Activated CD4-positive, alpha-beta T cell treated with anti-CD3 and anti-CD28 coated beads, Interleukin-2, amount 10 ng/mL, durations not matched to agents 24 days and 14 days (primary cell): ENCODE results near the gene TRIM27. TPM values are rescaled to one million over a fixed set of nuclear protein-coding genes. Genes with fewer than 3 reads are reported as not detected.

Source experiments
- DNase-seq: peaks from one replicate; pipeline ENCODE4 v3.0.0; 2022
- H3K27ac Mint-ChIP-seq: one replicate; pipeline ENCODE4 v1.8.0; 2022; ENCODE audit warnings: mild to moderate bottlenecking, mixed read lengths
- H3K27me3 Mint-ChIP-seq: one replicate; pipeline ENCODE4 v1.8.0; 2022; ENCODE audit warnings: mixed read lengths
- H3K36me3 Mint-ChIP-seq: one replicate; pipeline ENCODE4 v1.8.0; 2022; ENCODE audit warnings: low read depth, mild to moderate bottlenecking, mixed read lengths
- H3K4me1 Mint-ChIP-seq: one replicate; pipeline ENCODE4 v1.8.0; 2021; ENCODE audit warnings: mixed read lengths
- H3K4me3 Mint-ChIP-seq: one replicate; pipeline ENCODE4 v1.8.0; 2022; ENCODE audit warnings: mild to moderate bottlenecking, moderate library complexity, mixed read lengths
- H3K9me3 Mint-ChIP-seq: one replicate; pipeline ENCODE4 v1.8.0; 2021; ENCODE audit warnings: mixed read lengths
- intact Hi-C: fragments of 100-400 bp; cut with micrococcal nuclease; formaldehyde crosslinking; loops from one replicate; pipeline ENCODE4 v1.15.1; 2023
- total RNA-seq: library from RNA; stranded (reverse); gene quantifications from 2 replicates; pipeline ENCODE4 v1.2.3, GENCODE V29; 2022

Gene TRIM27
- total RNA-seq, 1 donor from 2014 or later = 67.3 TPM

GRCh38 chr6:28898710-28898965 lies 25.1 kb downstream of the TRIM27 start:
- Mint-ChIP-seq H3K4me3 (peak overlapping the region; percentile 70), H3K36me3 (peaks cover 35% of the 10 kb centered on the region), H3K27me3 (peaks cover 4% of the 10 kb centered on the region), H3K27ac (no peak overlapping the region), H3K9me3 (no peaks in the 10 kb centered on the region), H3K4me1 (peaks cover 12% of the 10 kb centered on the region)
- DNase-seq = no peak
- intact Hi-C loops = loop anchor here (10.0 kb wide), 1 partner anchor 1424 kb away; the partner anchor contains the start of gene ZNF184

GRCh38 chr6:28897369-28897745 lies 26.4 kb downstream of the TRIM27 start:
- no peak for DNase-seq
- intact Hi-C loops = loop anchor here (1.0 to 10.0 kb wide), 3 partner anchors 59 to 1423 kb away; partner anchors contain the start of gene ZNF184

GRCh38 chr6:28896505-28897368 lies 27.0 kb downstream of the TRIM27 start:
- H3K27me3 Mint-ChIP-seq = peaks cover 7% of the 10 kb centered on the region
- peak overlapping the region; percentile 100 for H3K27ac Mint-ChIP-seq
- peaks cover 14% of the 10 kb centered on the region for H3K4me1 Mint-ChIP-seq
- peak; percentile 84 for DNase-seq
- peak overlapping the region; percentile 99 for H3K4me3 Mint-ChIP-seq
- H3K36me3 Mint-ChIP-seq = peaks cover 19% of the 10 kb centered on the region
- no peaks in the 10 kb centered on the region for H3K9me3 Mint-ChIP-seq
- intact Hi-C loops = loop anchor here (1.0 to 10.0 kb wide), 8 partner anchors 12 to 1422 kb away; partner anchors contain the start of genes TRIM27 and ZNF184

More at GRCh38 chr6:28897369-28897745, 26.4 kb downstream of the TRIM27 start:
- H3K9me3 Mint-ChIP-seq = no peaks in the 10 kb centered on the region
- peaks cover 24% of the 10 kb centered on the region for H3K36me3 Mint-ChIP-seq
- H3K27me3 Mint-ChIP-seq = peaks cover 7% of the 10 kb centered on the region
- peak overlapping the region; percentile 99 for H3K4me3 Mint-ChIP-seq
- H3K27ac Mint-ChIP-seq = no peak overlapping the region
- peaks cover 14% of the 10 kb centered on the region for H3K4me1 Mint-ChIP-seq

GRCh38 chr6:28895131-28895812 lies 28.5 kb downstream of the TRIM27 start:
- peak overlapping the region; percentile 99 for H3K4me3 Mint-ChIP-seq
- H3K9me3 Mint-ChIP-seq = no peaks in the 10 kb centered on the region
- H3K4me1 Mint-ChIP-seq = peaks cover 14% of the 10 kb centered on the region
- DNase-seq = peak; percentile 97
- H3K27me3 Mint-ChIP-seq = peaks cover 7% of the 10 kb centered on the region
- H3K36me3 Mint-ChIP-seq = peaks cover 9% of the 10 kb centered on the region
- intact Hi-C loops = loop anchor here (10.0 kb wide), 1 partner anchor 1420 kb away; the partner anchor contains the start of gene ZNF184
- peak overlapping the region; percentile 100 for H3K27ac Mint-ChIP-seq

- H3K36me3 Mint-ChIP-seq = peaks cover 1% of the 10 kb centered on the region
- DNase-seq = no peak
- intact Hi-C loops = loop anchor here (10.0 kb wide), 1 partner anchor 1418 kb away; the partner anchor contains the start of gene ZNF184
- H3K9me3 Mint-ChIP-seq = no peaks in the 10 kb centered on the region
- H3K27me3 Mint-ChIP-seq = peaks cover 7% of the 10 kb centered on the region
- H3K4me3 Mint-ChIP-seq = peak overlapping the region; percentile 53
- peaks cover 14% of the 10 kb centered on the region for H3K4me1 Mint-ChIP-seq
- no peak overlapping the region for H3K27ac Mint-ChIP-seq
Observed at GRCh38 chr6:28893172-28893799, 30.5 kb downstream of the TRIM27 start.

- H3K9me3 Mint-ChIP-seq = no peaks in the 10 kb centered on the region
- DNase-seq = no peak
- H3K27ac Mint-ChIP-seq = no peak overlapping the region
- no peak overlapping the region for H3K4me3 Mint-ChIP-seq
- peaks cover 1% of the 10 kb centered on the region for H3K36me3 Mint-ChIP-seq
- H3K4me1 Mint-ChIP-seq = peaks cover 14% of the 10 kb centered on the region
- intact Hi-C loops = loop anchor here (10.0 kb wide), 1 partner anchor 1418 kb away; the partner anchor contains the start of gene ZNF184
- H3K27me3 Mint-ChIP-seq = peaks cover 7% of the 10 kb centered on the region
Observed at GRCh38 chr6:28892525-28892924, 31.3 kb downstream of the TRIM27 start.

GRCh38 chr6:28887796-28888496 lies 35.8 kb downstream of the TRIM27 start:
- H3K4me1 Mint-ChIP-seq = peaks cover 16% of the 10 kb centered on the region
- no peak for DNase-seq
- peaks cover 2% of the 10 kb centered on the region for H3K36me3 Mint-ChIP-seq
- H3K4me3 Mint-ChIP-seq = no peak overlapping the region
- H3K9me3 Mint-ChIP-seq = peaks cover 9% of the 10 kb centered on the region
- intact Hi-C loops = no loop called here
- no peak overlapping the region for H3K27ac Mint-ChIP-seq
- no peaks in the 10 kb centered on the region for H3K27me3 Mint-ChIP-seq

- intact Hi-C loops = no loop called here
- H3K27ac Mint-ChIP-seq = no peak overlapping the region
Observed at GRCh38 chr6:28886079-28886439, 37.7 kb downstream of the TRIM27 start.

GRCh38 chr6:28884423-28885131 lies 39.2 kb downstream of the TRIM27 start:
- DNase-seq = peak; percentile 94
- peak overlapping the region; percentile 84 for H3K27ac Mint-ChIP-seq
- peaks cover 5% of the 10 kb centered on the region for H3K36me3 Mint-ChIP-seq
- H3K4me3 Mint-ChIP-seq = peak overlapping the region; percentile 76
- peaks cover 12% of the 10 kb centered on the region for H3K9me3 Mint-ChIP-seq
- peaks cover 8% of the 10 kb centered on the region for H3K27me3 Mint-ChIP-seq
- intact Hi-C loops = loop anchor here (1.0 to 5.0 kb wide), 6 partner anchors 12 to 98 kb away; partner anchors contain the start of gene TRIM27
- H3K4me1 Mint-ChIP-seq = peaks cover 22% of the 10 kb centered on the region

More at GRCh38 chr6:28886079-28886439, 37.7 kb downstream of the TRIM27 start:
- Mint-ChIP-seq H3K27me3 (peaks cover 5% of the 10 kb centered on the region), H3K36me3 (peaks cover 5% of the 10 kb centered on the region), H3K9me3 (peaks cover 12% of the 10 kb centered on the region), H3K4me1 (peaks cover 21% of the 10 kb centered on the region), H3K4me3 (no peak overlapping the region)
- no peak for DNase-seq

- peaks cover 12% of the 10 kb centered on the region for H3K9me3 Mint-ChIP-seq
Observed at GRCh38 chr6:28880894-28881780, 42.6 kb downstream of the TRIM27 start.

GRCh38 chr6:28880519-28880893 lies 43.3 kb downstream of the TRIM27 start:
- DNase-seq = no peak
- peaks cover 30% of the 10 kb centered on the region for H3K27me3 Mint-ChIP-seq
- intact Hi-C loops = loop anchor here (5.0 kb wide), 4 partner anchors 42 to 102 kb away; partner anchors contain the start of gene TRIM27
- peaks cover 11% of the 10 kb centered on the region for H3K9me3 Mint-ChIP-seq
- H3K4me1 Mint-ChIP-seq = peaks cover 26% of the 10 kb centered on the region
- peaks cover 5% of the 10 kb centered on the region for H3K36me3 Mint-ChIP-seq
- H3K27ac Mint-ChIP-seq = no peak overlapping the region
- peak overlapping the region; percentile 61 for H3K4me3 Mint-ChIP-seq

More at GRCh38 chr6:28880894-28881780, 42.6 kb downstream of the TRIM27 start:
- DNase-seq = peak; percentile 85
- intact Hi-C loops = loop anchor here (5.0 kb wide), 4 partner anchors 41 to 101 kb away; partner anchors contain the start of gene TRIM27
- Mint-ChIP-seq H3K27me3 (peaks cover 29% of the 10 kb centered on the region), H3K36me3 (peaks cover 5% of the 10 kb centered on the region), H3K4me1 (peaks cover 26% of the 10 kb centered on the region), H3K27ac (peak overlapping the region; percentile 34), H3K4me3 (peak overlapping the region; percentile 61)

- no peak for DNase-seq
- Mint-ChIP-seq H3K36me3 (peaks cover 3% of the 10 kb centered on the region), H3K27me3 (peaks cover 30% of the 10 kb centered on the region), H3K9me3 (peaks cover 3% of the 10 kb centered on the region), H3K27ac (no peak overlapping the region), H3K4me3 (no peak overlapping the region), H3K4me1 (peaks cover 12% of the 10 kb centered on the region)
- intact Hi-C loops = no loop called here
Observed at GRCh38 chr6:28876710-28877109, 47.1 kb downstream of the TRIM27 start.
